ENCODE results near the gene KNL1. TPM values are rescaled to one million over a fixed set of nuclear protein-coding genes. Genes with fewer than 3 reads are reported as not detected.

KNL1 gene
- total RNA-seq, 1 experiment from 2014 or later = 28.9 TPM

DNA sequence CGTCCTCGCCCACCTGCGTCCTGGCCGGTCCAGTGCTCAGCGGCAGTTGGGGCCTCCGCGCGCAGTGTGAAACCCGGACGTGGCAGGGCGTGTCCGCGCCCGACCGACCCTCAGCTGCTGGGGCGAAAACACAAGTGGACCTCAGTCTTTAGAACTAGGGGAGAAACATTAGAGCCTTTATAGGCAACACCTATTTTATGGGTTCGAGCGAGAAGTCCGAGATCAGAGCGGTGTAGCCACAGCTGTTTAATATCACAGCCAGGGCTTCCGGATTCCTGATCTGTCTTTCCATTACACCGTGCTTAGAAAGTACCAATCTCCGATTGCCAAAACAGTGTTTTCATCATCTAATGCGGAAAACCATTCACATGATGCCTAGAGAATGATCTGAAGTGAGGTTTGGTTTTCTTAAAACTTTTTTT, 101.4 kb downstream of the KNL1 start:
- intact Hi-C loops (cut with micrococcal nuclease; ENCODE audit: unreplicated experiment) (no loop called here), in situ Hi-C loops (cut with HindIII; ENCODE audit: low pct_unique_long_range_greater_than_20kb, low sequenced_read_pairs) (no loop called here)
- Histone ChIP-seq H3K4me1 (ENCODE audit: control insufficient read depth, insufficient read depth, low read length) (no peaks in the 10 kb centered on the region; the same call in 1 of the 2 replicates), H3K36me3 (ENCODE audit: control insufficient read depth, insufficient read depth, low read length) (no peaks in the 10 kb centered on the region), H3K27ac (ENCODE audit: low read length) (peak overlapping the region; percentile 86), H3K4me3 (ENCODE audit: low read depth in 2 of 2, low read length in 2 of 2) (peak overlapping the region; percentile 80 to 97), H3K9me3 (ENCODE audit: control insufficient read depth, insufficient read depth, low read depth, low read length) (no peaks in the 10 kb centered on the region), H3K27me3 (ENCODE audit: control insufficient read depth, insufficient read depth, low read length) (no peaks in the 10 kb centered on the region)
- ChIA-PET POLR2A (interaction anchor here (0.5 to 0.7 kb wide), 2 partner anchors 76 to 1012 kb away, joined by 4 to 5 read pairs; no protein-coding TSS in a partner anchor), CTCF (interaction anchor here (0.7 to 1.5 kb wide), 2 partner anchors 40 to 106 kb away, joined by 3 to 8 read pairs; no protein-coding TSS in a partner anchor)
- BruUV-seq (replicated peaks) = no TSS peak
- ATAC-seq (peak; percentile 10), DNase-seq (ENCODE audit: low read depth, low spot score) (no peak)
- TF ChIP-seq, protein P1, sequence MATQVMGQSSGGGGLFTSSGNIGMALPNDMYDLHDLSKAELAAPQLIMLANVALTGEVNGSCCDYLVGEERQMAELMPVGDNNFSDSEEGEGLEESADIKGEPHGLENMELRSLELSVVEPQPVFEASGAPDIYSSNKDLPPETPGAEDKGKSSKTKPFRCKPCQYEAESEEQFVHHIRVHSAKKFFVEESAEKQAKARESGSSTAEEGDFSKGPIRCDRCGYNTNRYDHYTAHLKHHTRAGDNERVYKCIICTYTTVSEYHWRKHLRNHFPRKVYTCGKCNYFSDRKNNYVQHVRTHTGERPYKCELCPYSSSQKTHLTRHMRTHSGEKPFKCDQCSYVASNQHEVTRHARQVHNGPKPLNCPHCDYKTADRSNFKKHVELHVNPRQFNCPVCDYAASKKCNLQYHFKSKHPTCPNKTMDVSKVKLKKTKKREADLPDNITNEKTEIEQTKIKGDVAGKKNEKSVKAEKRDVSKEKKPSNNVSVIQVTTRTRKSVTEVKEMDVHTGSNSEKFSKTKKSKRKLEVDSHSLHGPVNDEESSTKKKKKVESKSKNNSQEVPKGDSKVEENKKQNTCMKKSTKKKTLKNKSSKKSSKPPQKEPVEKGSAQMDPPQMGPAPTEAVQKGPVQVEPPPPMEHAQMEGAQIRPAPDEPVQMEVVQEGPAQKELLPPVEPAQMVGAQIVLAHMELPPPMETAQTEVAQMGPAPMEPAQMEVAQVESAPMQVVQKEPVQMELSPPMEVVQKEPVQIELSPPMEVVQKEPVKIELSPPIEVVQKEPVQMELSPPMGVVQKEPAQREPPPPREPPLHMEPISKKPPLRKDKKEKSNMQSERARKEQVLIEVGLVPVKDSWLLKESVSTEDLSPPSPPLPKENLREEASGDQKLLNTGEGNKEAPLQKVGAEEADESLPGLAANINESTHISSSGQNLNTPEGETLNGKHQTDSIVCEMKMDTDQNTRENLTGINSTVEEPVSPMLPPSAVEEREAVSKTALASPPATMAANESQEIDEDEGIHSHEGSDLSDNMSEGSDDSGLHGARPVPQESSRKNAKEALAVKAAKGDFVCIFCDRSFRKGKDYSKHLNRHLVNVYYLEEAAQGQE (IDR thresholded peaks at IDR 0.05; ENCODE audit: insufficient read depth in 1 of 2, low read depth in 2 of 2, low read length in 1 of 2) = no peak
- peak; percentile 89; the same call in 1 of the 2 replicates for TF ChIP-seq SIN3A (IDR thresholded peaks at IDR 0.05; ENCODE audit: borderline replicate concordance, insufficient read depth, low read depth, low read length)

DNA sequence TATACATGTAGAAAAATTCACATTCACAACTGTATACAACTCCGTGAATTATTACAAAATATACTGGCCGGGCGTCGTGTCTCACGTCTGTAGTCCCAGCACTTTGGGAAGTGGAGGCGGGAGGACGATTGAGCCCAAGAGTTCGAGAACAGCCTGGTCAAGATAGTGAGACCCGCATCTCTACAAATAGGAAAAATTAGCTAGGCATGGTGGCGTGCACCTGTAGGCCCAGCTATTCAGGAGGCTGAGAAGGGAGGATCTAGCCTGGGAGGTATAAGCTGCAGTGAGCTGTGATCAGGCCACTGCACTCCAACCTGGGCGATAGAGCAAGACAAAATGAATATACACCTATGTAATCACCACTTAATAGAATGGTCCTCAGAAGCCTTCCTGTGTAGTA, 102.2 kb downstream of the KNL1 start:
- intact Hi-C loops (cut with micrococcal nuclease; ENCODE audit: unreplicated experiment) = no loop called here
- Histone ChIP-seq H3K4me1 (ENCODE audit: control insufficient read depth, insufficient read depth, low read length) (no peaks in the 10 kb centered on the region; the same call in 1 of the 2 replicates), H3K27me3 (ENCODE audit: control insufficient read depth, insufficient read depth, low read length) (no peaks in the 10 kb centered on the region), H3K27ac (ENCODE audit: low read length) (peak overlapping the region; percentile 86), H3K9me3 (ENCODE audit: control insufficient read depth, insufficient read depth, low read depth, low read length) (no peaks in the 10 kb centered on the region), H3K36me3 (ENCODE audit: control insufficient read depth, insufficient read depth, low read length) (no peaks in the 10 kb centered on the region), H3K4me3 (ENCODE audit: low read depth in 2 of 2, low read length in 2 of 2) (peak overlapping the region; percentile 80 to 97)
- ChIA-PET POLR2A (no interaction called here), CTCF (no interaction called here)
- TF ChIP-seq TCF7L2 (IDR thresholded peaks at IDR 0.05; ENCODE audit: low read depth, low read length) (no peak), SIN3A (IDR thresholded peaks at IDR 0.05; ENCODE audit: borderline replicate concordance, insufficient read depth, low read depth, low read length) (no peak), POLR2AphosphoS5 (IDR thresholded peaks at IDR 0.05; ENCODE audit: low read depth, low read length) (no peak)
- TF ChIP-seq, protein P2, sequence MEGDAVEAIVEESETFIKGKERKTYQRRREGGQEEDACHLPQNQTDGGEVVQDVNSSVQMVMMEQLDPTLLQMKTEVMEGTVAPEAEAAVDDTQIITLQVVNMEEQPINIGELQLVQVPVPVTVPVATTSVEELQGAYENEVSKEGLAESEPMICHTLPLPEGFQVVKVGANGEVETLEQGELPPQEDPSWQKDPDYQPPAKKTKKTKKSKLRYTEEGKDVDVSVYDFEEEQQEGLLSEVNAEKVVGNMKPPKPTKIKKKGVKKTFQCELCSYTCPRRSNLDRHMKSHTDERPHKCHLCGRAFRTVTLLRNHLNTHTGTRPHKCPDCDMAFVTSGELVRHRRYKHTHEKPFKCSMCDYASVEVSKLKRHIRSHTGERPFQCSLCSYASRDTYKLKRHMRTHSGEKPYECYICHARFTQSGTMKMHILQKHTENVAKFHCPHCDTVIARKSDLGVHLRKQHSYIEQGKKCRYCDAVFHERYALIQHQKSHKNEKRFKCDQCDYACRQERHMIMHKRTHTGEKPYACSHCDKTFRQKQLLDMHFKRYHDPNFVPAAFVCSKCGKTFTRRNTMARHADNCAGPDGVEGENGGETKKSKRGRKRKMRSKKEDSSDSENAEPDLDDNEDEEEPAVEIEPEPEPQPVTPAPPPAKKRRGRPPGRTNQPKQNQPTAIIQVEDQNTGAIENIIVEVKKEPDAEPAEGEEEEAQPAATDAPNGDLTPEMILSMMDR (IDR thresholded peaks at IDR 0.05) = no peak
- TF ChIP-seq, protein P1 (IDR thresholded peaks at IDR 0.05; ENCODE audit: insufficient read depth in 1 of 2, low read depth in 2 of 2, low read length in 1 of 2) = no peak
- in situ Hi-C loops (cut with HindIII; ENCODE audit: low pct_unique_long_range_greater_than_20kb, low sequenced_read_pairs) = no loop called here
- DNase-seq (ENCODE audit: low read depth, low spot score) (no peak), ATAC-seq (no peak)
- BruUV-seq (replicated peaks) = no TSS peak

Data from Panc1 (cell line).